ENCODE measurements around the gene TWIST1. TPM values are rescaled to one million over a fixed set of nuclear protein-coding genes. Genes with fewer than 3 reads are reported as not detected.

The TWIST1 gene
- polyA plus RNA-seq (2011; rRNA removed): 19.8 and 28.2 TPM in 2 replicates
- polyA minus RNA-seq (2011; rRNA and poly(A)+ RNA removed): 39.1 and 47.7 TPM in 2 replicates

DNA sequence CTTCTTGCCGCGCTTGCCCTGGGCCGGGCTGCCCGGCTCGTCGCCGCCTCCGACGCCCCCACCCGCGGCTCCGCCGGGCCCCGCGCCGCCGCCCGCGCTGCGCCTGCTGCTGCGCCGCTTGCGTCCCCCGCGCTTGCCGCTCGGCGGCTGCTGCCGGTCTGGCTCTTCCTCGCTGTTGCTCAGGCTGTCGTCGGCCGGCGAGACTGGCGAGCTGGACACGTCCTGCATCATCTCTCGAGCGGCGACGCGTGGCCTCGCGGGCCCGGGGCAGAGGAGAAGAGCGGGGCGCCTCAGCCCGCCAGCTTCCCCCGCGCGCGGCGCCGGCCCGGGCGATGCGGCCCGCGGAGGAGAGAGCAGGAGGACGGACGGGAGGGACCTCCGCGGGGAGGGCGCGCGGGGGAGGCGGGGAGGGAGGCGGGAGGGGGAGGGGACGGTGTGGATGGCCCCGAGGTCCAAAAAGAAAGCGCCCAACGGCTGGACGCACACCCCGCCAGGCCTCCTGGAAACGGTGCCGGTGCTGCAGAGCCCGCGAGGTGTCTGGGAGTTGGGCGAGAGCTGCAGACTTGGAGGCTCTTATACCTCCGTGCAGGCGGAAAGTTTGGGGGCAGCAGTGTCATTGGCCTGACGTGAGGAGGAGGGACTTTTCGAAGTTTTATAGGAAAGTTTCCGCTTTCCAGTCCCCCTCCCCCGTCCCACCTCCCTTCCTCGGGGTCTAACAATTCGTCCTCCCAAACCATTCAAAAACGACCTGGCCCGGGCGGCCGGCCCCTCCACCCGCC lies at the start of gene TWIST1:
TSS of gene TWIST1 (minus strand) at position 546 of the 779 bp plus-strand sequence. CDS start at position 231, 315 bp downstream.
- Histone ChIP-seq H3K27me3 (ENCODE audit: control insufficient read depth, insufficient read depth, low read length) (no peaks in the 10 kb centered on the region), H3K4me3 (ENCODE audit: low read depth, low read length) (peak within 1 kb of the TSS; percentile 87), H3K36me3 (ENCODE audit: control insufficient read depth, insufficient read depth, low read length) (no peaks in the 10 kb centered on the region; the same call in 1 of the 2 replicates)
- peak; percentile 92 for DNase-seq (ENCODE audit: low read depth)
- TF ChIP-seq, protein P1, sequence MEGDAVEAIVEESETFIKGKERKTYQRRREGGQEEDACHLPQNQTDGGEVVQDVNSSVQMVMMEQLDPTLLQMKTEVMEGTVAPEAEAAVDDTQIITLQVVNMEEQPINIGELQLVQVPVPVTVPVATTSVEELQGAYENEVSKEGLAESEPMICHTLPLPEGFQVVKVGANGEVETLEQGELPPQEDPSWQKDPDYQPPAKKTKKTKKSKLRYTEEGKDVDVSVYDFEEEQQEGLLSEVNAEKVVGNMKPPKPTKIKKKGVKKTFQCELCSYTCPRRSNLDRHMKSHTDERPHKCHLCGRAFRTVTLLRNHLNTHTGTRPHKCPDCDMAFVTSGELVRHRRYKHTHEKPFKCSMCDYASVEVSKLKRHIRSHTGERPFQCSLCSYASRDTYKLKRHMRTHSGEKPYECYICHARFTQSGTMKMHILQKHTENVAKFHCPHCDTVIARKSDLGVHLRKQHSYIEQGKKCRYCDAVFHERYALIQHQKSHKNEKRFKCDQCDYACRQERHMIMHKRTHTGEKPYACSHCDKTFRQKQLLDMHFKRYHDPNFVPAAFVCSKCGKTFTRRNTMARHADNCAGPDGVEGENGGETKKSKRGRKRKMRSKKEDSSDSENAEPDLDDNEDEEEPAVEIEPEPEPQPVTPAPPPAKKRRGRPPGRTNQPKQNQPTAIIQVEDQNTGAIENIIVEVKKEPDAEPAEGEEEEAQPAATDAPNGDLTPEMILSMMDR (IDR thresholded peaks at IDR 0.05; ENCODE audit: insufficient read depth, low read depth, low read length): no peak
- POLR2A ChIA-PET: interaction anchor here (0.6 to 1.1 kb wide), 6 partner anchors 10 to 1138 kb away, joined by 3 to 6 read pairs (median 4); no protein-coding TSS in a partner anchor
- CTCF ChIA-PET: interaction anchor here (0.5 to 1.3 kb wide), 3 partner anchors 9 to 549 kb away, joined by 3 to 4 read pairs (median 4); no protein-coding TSS in a partner anchor

DNA sequence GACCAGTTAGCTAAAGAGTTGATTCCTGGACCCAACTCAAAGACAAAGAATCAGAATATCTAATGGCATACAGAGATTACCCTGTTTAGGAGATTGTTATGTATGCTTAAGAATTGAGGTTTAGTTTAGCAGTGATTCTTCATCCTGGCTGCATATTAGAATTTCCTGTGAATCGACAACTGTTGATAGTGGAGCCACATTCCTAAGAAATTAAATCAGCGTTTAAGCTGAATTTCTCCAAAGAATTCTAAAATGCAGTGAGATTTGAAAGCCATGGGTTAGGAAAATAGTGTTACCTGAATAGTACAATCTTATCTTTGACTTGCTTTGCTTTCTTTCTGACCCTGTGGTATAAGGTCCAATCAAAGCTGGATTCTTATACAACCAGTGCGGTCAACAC lies 44.2 kb upstream of the TWIST1 start:
- no peak overlapping the region for H3K4me3 ChIP-seq (ENCODE audit: low read depth, low read length)
- H3K36me3 ChIP-seq (ENCODE audit: control insufficient read depth, insufficient read depth, low read length): no peaks in the 10 kb centered on the region
- CTCF ChIA-PET: no interaction called here
- POLR2A ChIA-PET: no interaction called here
- DNase-seq (ENCODE audit: low read depth): no peak
- no peaks in the 10 kb centered on the region for H3K27me3 ChIP-seq (ENCODE audit: control insufficient read depth, insufficient read depth, low read length)
- TF ChIP-seq, protein P1 (IDR thresholded peaks at IDR 0.05; ENCODE audit: insufficient read depth, low read depth, low read length): no peak

DNA sequence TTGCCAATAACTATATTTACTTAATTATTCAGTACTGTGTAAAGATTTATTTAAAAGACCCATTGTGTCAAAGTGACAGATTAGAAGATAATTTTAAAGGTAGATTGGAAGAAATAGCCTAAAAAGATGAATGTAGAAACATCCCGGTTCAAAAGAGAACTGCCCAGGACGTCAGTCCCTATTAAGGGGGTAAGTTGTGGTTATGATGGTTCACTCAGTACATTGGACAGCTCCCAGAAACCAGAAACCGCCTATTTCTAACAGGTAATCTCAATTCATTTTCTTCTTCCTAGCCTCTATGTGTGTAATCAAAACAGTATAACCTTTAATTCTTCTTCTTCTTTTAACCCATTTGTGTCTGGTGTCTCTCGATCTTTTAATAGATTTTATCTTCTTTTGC lies 29.3 kb upstream of the TWIST1 start:
- ChIA-PET POLR2A (no interaction called here), CTCF (no interaction called here)
- Histone ChIP-seq H3K4me3 (ENCODE audit: low read depth, low read length) (no peak overlapping the region), H3K27me3 (ENCODE audit: control insufficient read depth, insufficient read depth, low read length) (peaks cover 16% of the 10 kb centered on the region), H3K36me3 (ENCODE audit: control insufficient read depth, insufficient read depth, low read length) (no peaks in the 10 kb centered on the region)
- no peak for DNase-seq (ENCODE audit: low read depth)
- TF ChIP-seq, protein P1 (IDR thresholded peaks at IDR 0.05; ENCODE audit: insufficient read depth, low read depth, low read length): no peak

DNA sequence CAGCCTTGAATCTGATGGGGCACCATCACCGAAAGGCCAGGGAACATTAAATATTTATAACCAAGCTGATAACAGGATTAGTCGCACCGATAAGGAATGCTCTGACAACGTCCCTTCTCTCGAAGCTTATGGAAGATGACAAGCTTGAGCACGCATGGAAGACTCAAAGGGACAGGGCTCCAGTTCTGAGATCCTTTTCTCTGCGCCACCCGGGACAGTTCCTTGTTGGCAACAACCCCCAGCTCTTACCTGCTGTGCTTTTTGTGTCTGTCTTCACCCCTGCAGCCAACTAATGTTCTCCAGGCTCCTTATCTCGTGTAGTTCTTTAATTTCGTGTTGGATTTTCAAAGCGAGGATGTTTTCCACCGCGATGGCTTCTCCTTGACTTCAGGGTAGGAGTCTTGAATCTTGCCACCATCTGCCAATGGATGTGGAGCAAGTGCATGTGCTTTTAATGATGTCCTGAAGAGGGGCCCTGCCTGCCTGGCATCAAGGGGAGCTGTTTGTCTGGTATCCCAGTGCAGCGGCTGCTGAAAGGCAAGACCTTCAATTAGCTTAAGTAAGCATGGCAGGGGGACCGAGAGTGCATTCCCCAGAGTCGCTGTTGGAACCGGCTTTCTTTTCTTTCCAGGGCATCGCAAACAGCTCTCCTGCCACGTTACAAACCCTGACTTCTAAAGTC lies 28.1 kb upstream of the TWIST1 start:
- ChIA-PET CTCF (interaction anchor here (0.6 to 1.3 kb wide), 2 partner anchors 13 to 134 kb away, joined by 3 read pairs; no protein-coding TSS in a partner anchor), POLR2A (interaction anchor here (0.6 kb wide), 1 partner anchor 213 kb away, joined by 4 read pairs; no protein-coding TSS in a partner anchor)
- no peak for DNase-seq (ENCODE audit: low read depth)
- H3K27me3 ChIP-seq (ENCODE audit: control insufficient read depth, insufficient read depth, low read length): peaks cover 16% of the 10 kb centered on the region
- TF ChIP-seq, protein P1 (IDR thresholded peaks at IDR 0.05; ENCODE audit: insufficient read depth, low read depth, low read length): no peak
- no peak overlapping the region for H3K4me3 ChIP-seq (ENCODE audit: low read depth, low read length)
- no peaks in the 10 kb centered on the region for H3K36me3 ChIP-seq (ENCODE audit: control insufficient read depth, insufficient read depth, low read length)
